Urinary bladder (tissue), 4 donors: Measurements from ENCODE around the gene CISH. TPM values are rescaled to one million over a fixed set of nuclear protein-coding genes. Genes with fewer than 3 reads are reported as not detected.

Source experiments
- DNase-seq: peaks from one replicate; pipeline ENCODE4 v3.0.0-alpha.2; 2015; ENCODE audit errors: extremely low spot score
- H3K27ac ChIP-seq: one replicate; pipeline ENCODE4 v1.5.1; 2013; ENCODE audit warnings: low read depth, mild to moderate bottlenecking, moderate library complexity
- H3K36me3 ChIP-seq: one replicate; pipeline ENCODE4 v1.6.1; 2013; ENCODE audit warnings: mild to moderate bottlenecking, moderate library complexity; ENCODE audit not compliant: insufficient read depth
- H3K4me1 ChIP-seq: one replicate; pipeline ENCODE4 v1.6.1; 2013; ENCODE audit warnings: mild to moderate bottlenecking, moderate library complexity; ENCODE audit not compliant: insufficient read depth
- H3K4me3 ChIP-seq: one replicate; pipeline ENCODE4 v1.5.1; 2013; ENCODE audit warnings: low read depth, low read length
- WGBS: extraction: QIAGEN DNeasy Blood & Tissue Kit; methylation state at CpG from one replicate; pipeline ENCODE4 v1.1.7; 2013; 5-methylcytosine and 5-hydroxymethylcytosine counted together
- polyA plus RNA-seq: library from polyadenylated mRNA; stranded (reverse); fragments of 200-250 nt; gene quantifications from one replicate; pipeline ENCODE4 v1.2.3, GENCODE V29; 2013
- total RNA-seq: library from RNA; depleted of rRNA; stranded (reverse); fragments of >200 nt; gene quantifications from one replicate; pipeline ENCODE4 v1.2.3, GENCODE V29; 2014
- donor health status: healthy with polysubstance abuse.
- donor health status: healthy.

Gene CISH
- total and polyA plus RNA-seq, 2 donors, result 5.0 to 7.9 TPM

GRCh38 chr3:50588759-50589433, 22.7 kb downstream of the CISH start:
- 86% methylated on average over 4 of the region's 4 CpGs for WGBS
- Histone ChIP-seq H3K27ac (no peak overlapping the region), H3K4me3 (no peak overlapping the region), H3K36me3 (no peaks in the 10 kb centered on the region), H3K4me1 (no peaks in the 10 kb centered on the region)
- DNase-seq, result no peak

- H3K4me3 ChIP-seq, result no peak overlapping the region
- no peak for DNase-seq
- no peaks in the 10 kb centered on the region for H3K36me3 ChIP-seq
- WGBS, result 58% methylated on average over 17 of the region's 17 CpGs
- H3K4me1 ChIP-seq, result no peaks in the 10 kb centered on the region
- no peak overlapping the region for H3K27ac ChIP-seq
These were observed 23.5 kb downstream of the CISH start for GRCh38 chr3:50587806-50588758.

GRCh38 chr3:50587373-50587772, 24.2 kb downstream of the CISH start:
- 83% methylated on average over 6 of the region's 6 CpGs for WGBS
- H3K4me3 ChIP-seq, result no peak overlapping the region
- no peaks in the 10 kb centered on the region for H3K36me3 ChIP-seq
- no peak for DNase-seq
- no peak overlapping the region for H3K27ac ChIP-seq
- H3K4me1 ChIP-seq, result no peaks in the 10 kb centered on the region

GRCh38 chr3:50586763-50587070, 24.9 kb downstream of the CISH start:
- WGBS, result 83% methylated on average over 3 of the region's 3 CpGs
- DNase-seq, result no peak

GRCh38 chr3:50585919-50586762, 25.4 kb downstream of the CISH start:
- H3K4me1 ChIP-seq, result no peaks in the 10 kb centered on the region
- H3K27ac ChIP-seq, result no peak overlapping the region
- DNase-seq, result no peak
- WGBS, result 87% methylated on average over 6 of the region's 6 CpGs
- no peak overlapping the region for H3K4me3 ChIP-seq
- no peaks in the 10 kb centered on the region for H3K36me3 ChIP-seq

More at GRCh38 chr3:50586763-50587070, 24.9 kb downstream of the CISH start:
- H3K4me1 ChIP-seq, result no peaks in the 10 kb centered on the region
- no peak overlapping the region for H3K27ac ChIP-seq
- H3K36me3 ChIP-seq, result no peaks in the 10 kb centered on the region
- no peak overlapping the region for H3K4me3 ChIP-seq

- H3K4me3 ChIP-seq, result no peak overlapping the region
- H3K36me3 ChIP-seq, result no peaks in the 10 kb centered on the region
- no peak for DNase-seq
- H3K4me1 ChIP-seq, result no peaks in the 10 kb centered on the region
- H3K27ac ChIP-seq, result no peak overlapping the region
- WGBS, result 71% methylated on average over 2 of the region's 2 CpGs
These were observed 27.2 kb downstream of the CISH start for GRCh38 chr3:50584391-50584790.

- Histone ChIP-seq H3K36me3 (no peaks in the 10 kb centered on the region), H3K27ac (no peak overlapping the region), H3K4me1 (no peaks in the 10 kb centered on the region), H3K4me3 (no peak overlapping the region)
- DNase-seq, result no peak
- 84% methylated on average over 6 of the region's 6 CpGs for WGBS
These were observed 27.7 kb downstream of the CISH start for GRCh38 chr3:50583897-50584296.

- DNase-seq, result no peak
- H3K27ac ChIP-seq, result no peak overlapping the region
- H3K4me1 ChIP-seq, result no peaks in the 10 kb centered on the region
- no peaks in the 10 kb centered on the region for H3K36me3 ChIP-seq
- H3K4me3 ChIP-seq, result no peak overlapping the region
- WGBS, result 72% methylated on average over 9 of the region's 9 CpGs
These were observed 29.5 kb downstream of the CISH start for GRCh38 chr3:50582083-50582482.

- Histone ChIP-seq H3K36me3 (no peaks in the 10 kb centered on the region), H3K4me3 (no peak overlapping the region), H3K27ac (no peak overlapping the region), H3K4me1 (no peaks in the 10 kb centered on the region)
- no peak for DNase-seq
- WGBS, result 96% methylated on average over 2 of the region's 2 CpGs
These were observed 30.1 kb downstream of the CISH start for GRCh38 chr3:50581459-50581842.

GRCh38 chr3:50580683-50581458, 30.7 kb downstream of the CISH start:
- WGBS, result 80% methylated on average over 9 of the region's 9 CpGs
- no peak overlapping the region for H3K27ac ChIP-seq
- no peaks in the 10 kb centered on the region for H3K36me3 ChIP-seq
- no peak overlapping the region for H3K4me3 ChIP-seq
- H3K4me1 ChIP-seq, result no peaks in the 10 kb centered on the region
- DNase-seq, result no peak

GRCh38 chr3:50577348-50577747, 34.2 kb downstream of the CISH start:
- 98% methylated on average over 2 of the region's 2 CpGs for WGBS
- no peaks in the 10 kb centered on the region for H3K36me3 ChIP-seq

GRCh38 chr3:50575372-50575771, 36.2 kb downstream of the CISH start:
- WGBS, result 90% methylated on average over 6 of the region's 6 CpGs
- Histone ChIP-seq H3K4me3 (no peak overlapping the region), H3K36me3 (no peaks in the 10 kb centered on the region), H3K27ac (no peak overlapping the region), H3K4me1 (no peaks in the 10 kb centered on the region)
- DNase-seq, result no peak

More at GRCh38 chr3:50577348-50577747, 34.2 kb downstream of the CISH start:
- no peak for DNase-seq
- H3K4me3 ChIP-seq, result no peak overlapping the region
- H3K27ac ChIP-seq, result no peak overlapping the region
- H3K4me1 ChIP-seq, result no peaks in the 10 kb centered on the region

- DNase-seq, result no peak
- no peak overlapping the region for H3K27ac ChIP-seq
- no peaks in the 10 kb centered on the region for H3K36me3 ChIP-seq
- H3K4me1 ChIP-seq, result no peaks in the 10 kb centered on the region
- WGBS, result 77% methylated on average over 1 of the region's 1 CpG
- H3K4me3 ChIP-seq, result no peak overlapping the region
These were observed 37.1 kb downstream of the CISH start for GRCh38 chr3:50574444-50574831.
